ENCODE results near the gene OR2D2. TPM values are rescaled to one million over a fixed set of nuclear protein-coding genes. Genes with fewer than 3 reads are reported as not detected.

The OR2D2 gene
- total RNA-seq, 3 donors from 2014 or later (not counting 1 experiment from before 2014, with no cell fraction given), result not detected

DNA sequence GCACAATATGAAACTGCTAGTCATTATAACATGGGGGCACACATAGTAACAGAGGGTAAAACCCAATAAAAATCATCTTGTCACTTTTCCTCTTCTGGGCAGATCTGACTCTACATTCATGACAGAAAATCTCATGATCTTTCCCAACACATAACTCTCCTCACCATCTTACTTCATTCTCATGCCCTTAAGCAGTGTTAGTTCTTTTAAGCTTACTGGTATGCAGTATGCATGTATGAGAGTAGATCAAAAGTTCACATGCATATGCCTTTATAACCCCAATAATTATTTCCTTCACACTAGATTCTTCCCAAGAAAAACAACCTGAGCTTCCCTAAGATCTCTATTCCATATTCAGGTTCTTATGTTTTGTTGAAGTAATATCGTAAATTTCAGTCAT lies 21.0 kb downstream of the OR2D2 start:
- ATAC-seq, result no peak
- H3K36me3 Mint-ChIP-seq, result no peaks in the 10 kb centered on the region
- peaks cover 0 to 10% of the 10 kb centered on the region in 2 donors for H3K27me3 Mint-ChIP-seq (ENCODE audit: low read depth in 2 of 2)
- H3K27me3 ChIP-seq (ENCODE audit: control insufficient read depth, insufficient read depth, low read length), result no peaks in the 10 kb centered on the region
- no peak overlapping the region for H3K27ac Mint-ChIP-seq
- no CpG with 5 or more reads among the region's 1 CpG for WGBS (ENCODE audit: insufficient coverage)
- no peaks in the 10 kb centered on the region for H3K36me3 ChIP-seq (ENCODE audit: control insufficient read depth, insufficient read depth, low read length)
- H3K9me3 Mint-ChIP-seq, result no peaks in the 10 kb centered on the region
- no peaks in the 10 kb centered on the region for H3K4me1 ChIP-seq (ENCODE audit: control insufficient read depth, insufficient read depth, low read length)
- H3K27ac ChIP-seq (ENCODE audit: low read length), result no peak overlapping the region
- no peak overlapping the region for H3K4me3 Mint-ChIP-seq
- no peak overlapping the region for H3K4me3 ChIP-seq (ENCODE audit: low read length)
- DNase-seq, result no peak
- H3K9me3 ChIP-seq (ENCODE audit: control insufficient read depth, insufficient read depth, low read length), result no peaks in the 10 kb centered on the region
- intact Hi-C loops (cut with micrococcal nuclease), result no loop called here
- H3K4me1 Mint-ChIP-seq, result no peaks in the 10 kb centered on the region
- TF ChIP-seq CTCF (IDR thresholded peaks at IDR 0.05), result no peak

GRCh38 chr11:6864438-6864837 lies 27.9 kb downstream of the OR2D2 start:
- H3K9me3 Mint-ChIP-seq, result peaks cover 0 to 5% of the 10 kb centered on the region in 2 donors
- DNase-seq (no peak), ATAC-seq (no peak)
- H3K4me1 ChIP-seq (ENCODE audit: control insufficient read depth, insufficient read depth, low read length), result no peaks in the 10 kb centered on the region
- intact Hi-C loops (cut with micrococcal nuclease), result no loop called here
- no peaks in the 10 kb centered on the region for H3K9me3 ChIP-seq (ENCODE audit: control insufficient read depth, insufficient read depth, low read length)
- H3K4me3 ChIP-seq (ENCODE audit: low read length), result no peak overlapping the region
- no peaks in the 10 kb centered on the region for H3K36me3 Mint-ChIP-seq
- no peaks in the 10 kb centered on the region for H3K36me3 ChIP-seq (ENCODE audit: control insufficient read depth, insufficient read depth, low read length)
- no peak overlapping the region for H3K27ac ChIP-seq (ENCODE audit: low read length)
- no peaks in the 10 kb centered on the region for H3K4me1 Mint-ChIP-seq
- H3K27me3 ChIP-seq (ENCODE audit: control insufficient read depth, insufficient read depth, low read length), result no peaks in the 10 kb centered on the region
- WGBS (ENCODE audit: insufficient coverage), result no CpG with 5 or more reads among the region's 1 CpG
- peaks cover 0 to 3% of the 10 kb centered on the region in 2 donors for H3K27me3 Mint-ChIP-seq (ENCODE audit: low read depth in 2 of 2)
- no peak overlapping the region for H3K4me3 Mint-ChIP-seq
- H3K27ac Mint-ChIP-seq, result no peak overlapping the region
- TF ChIP-seq CTCF (IDR thresholded peaks at IDR 0.05), result no peak

DNA sequence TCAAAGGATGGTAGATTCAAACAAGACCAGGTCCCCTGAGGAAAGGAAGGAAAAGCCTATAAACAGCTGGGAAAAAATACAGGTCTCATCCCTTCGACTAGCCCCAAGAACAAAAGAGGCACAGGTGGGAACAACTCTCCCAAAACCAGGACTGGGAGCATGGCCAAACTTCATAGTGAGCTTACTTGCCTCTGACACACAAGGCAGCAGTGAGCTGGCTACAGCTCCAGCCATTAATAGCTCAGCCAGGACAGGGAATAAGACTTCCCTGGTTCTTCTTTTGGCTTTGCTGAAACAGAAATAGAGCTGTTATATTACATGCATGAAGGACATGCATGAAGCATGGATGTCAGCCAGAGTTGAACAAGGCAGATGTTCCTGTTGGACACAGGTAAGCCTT lies 29.3 kb downstream of the OR2D2 start, which contains the start of gene OR10A2:
OR10A2 (plus strand) TSS at position 97 of the 400 bp plus-strand sequence. CDS start 6,698 bp downstream, outside the sequence.
- no peak for DNase-seq
- no peak for ATAC-seq
- H3K27ac ChIP-seq (ENCODE audit: low read length), result no peak within 1 kb of the TSS
- Mint-ChIP-seq H3K27me3 (ENCODE audit: low read depth in 2 of 2) (peaks cover 0 to 13% of the 10 kb centered on the region in 2 donors), H3K36me3 (no peaks in the 10 kb centered on the region), H3K4me1 (no peaks in the 10 kb centered on the region), H3K9me3 (peaks cover 0 to 5% of the 10 kb centered on the region in 2 donors), H3K4me3 (no peak within 1 kb of the TSS), H3K27ac (no peak within 1 kb of the TSS)
- 75% methylated on average over 1 of the region's 1 CpG for WGBS (ENCODE audit: insufficient coverage)
- H3K9me3 ChIP-seq (ENCODE audit: control insufficient read depth, insufficient read depth, low read length), result no peaks in the 10 kb centered on the region
- H3K36me3 ChIP-seq (ENCODE audit: control insufficient read depth, insufficient read depth, low read length), result no peaks in the 10 kb centered on the region
- intact Hi-C loops (cut with micrococcal nuclease), result no loop called here
- H3K4me3 ChIP-seq (ENCODE audit: low read length), result no peak within 1 kb of the TSS
- no peaks in the 10 kb centered on the region for H3K4me1 ChIP-seq (ENCODE audit: control insufficient read depth, insufficient read depth, low read length)
- no peaks in the 10 kb centered on the region for H3K27me3 ChIP-seq (ENCODE audit: control insufficient read depth, insufficient read depth, low read length)
- no peak for TF ChIP-seq CTCF (IDR thresholded peaks at IDR 0.05)

DNA sequence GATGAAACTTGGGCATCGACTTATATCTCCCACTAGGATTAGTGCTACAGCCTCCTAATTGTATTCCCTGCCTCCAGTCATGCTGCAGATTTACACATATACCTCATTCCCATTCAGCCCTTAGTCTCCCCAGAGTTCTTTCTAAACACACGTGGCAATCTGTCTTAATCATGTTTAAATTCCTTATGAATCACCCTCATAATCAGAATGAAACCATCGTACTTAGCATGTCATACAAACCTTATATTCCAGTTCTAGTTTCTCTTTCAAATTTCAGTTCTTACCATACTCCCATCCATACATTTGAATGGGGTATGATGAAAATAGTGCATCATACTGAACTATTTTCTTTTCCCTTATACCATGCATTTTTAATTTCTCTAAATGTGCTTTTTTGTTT lies 35.4 kb downstream of the OR2D2 start:
- 80% methylated on average over 3 of the region's 3 CpGs for WGBS (ENCODE audit: insufficient coverage)
- peaks cover 4 to 15% of the 10 kb centered on the region in 2 donors for H3K27me3 Mint-ChIP-seq (ENCODE audit: low read depth in 2 of 2)
- Histone ChIP-seq H3K4me1 (ENCODE audit: control insufficient read depth, insufficient read depth, low read length) (no peaks in the 10 kb centered on the region), H3K27me3 (ENCODE audit: control insufficient read depth, insufficient read depth, low read length) (no peaks in the 10 kb centered on the region), H3K36me3 (ENCODE audit: control insufficient read depth, insufficient read depth, low read length) (no peaks in the 10 kb centered on the region), H3K27ac (ENCODE audit: low read length) (no peak overlapping the region), H3K4me3 (ENCODE audit: low read length) (no peak overlapping the region), H3K9me3 (ENCODE audit: control insufficient read depth, insufficient read depth, low read length) (no peaks in the 10 kb centered on the region)
- no peak for TF ChIP-seq CTCF (IDR thresholded peaks at IDR 0.05)
- ATAC-seq (no peak), DNase-seq (no peak)
- H3K27ac Mint-ChIP-seq, result no peak overlapping the region
- peaks cover 4 to 10% of the 10 kb centered on the region in 2 donors for H3K9me3 Mint-ChIP-seq
- intact Hi-C loops (cut with micrococcal nuclease), result no loop called here
- H3K4me1 Mint-ChIP-seq, result no peaks in the 10 kb centered on the region
- no peak overlapping the region for H3K4me3 Mint-ChIP-seq
- no peaks in the 10 kb centered on the region for H3K36me3 Mint-ChIP-seq
